Activated effector memory CD4-positive, alpha-beta T cell treated with anti-CD3 and anti-CD28 coated beads, Interleukin-2, amount 50 U/mL, for 16 hours (primary cell): ENCODE measurements around the gene FSTL4.

ENCODE experiments used
- DNase-seq: peaks from one replicate; pipeline ENCODE4 v3.0.0-alpha.2; 2020

Gene FSTL4

DNA sequence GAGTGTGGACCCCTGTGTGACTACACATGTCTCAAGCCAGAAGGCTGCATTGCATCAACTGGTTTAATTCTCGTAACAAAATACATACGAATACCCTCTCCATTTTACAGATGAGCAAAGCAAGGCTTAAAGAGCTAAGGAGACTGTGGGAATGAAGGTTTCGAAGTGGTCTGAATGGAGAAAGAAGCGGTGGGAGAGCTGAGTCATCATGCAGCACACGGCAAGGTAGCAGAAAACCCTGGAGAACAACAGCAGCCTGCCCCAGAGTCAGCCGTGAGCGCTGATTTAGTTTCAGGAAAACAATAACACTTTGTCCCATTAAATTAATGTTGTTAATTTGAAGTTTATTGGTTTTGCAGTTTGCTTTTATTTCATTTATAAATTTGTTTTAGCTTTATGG, 336.7 kb downstream of the FSTL4 start:
- no peak for DNase-seq

DNA sequence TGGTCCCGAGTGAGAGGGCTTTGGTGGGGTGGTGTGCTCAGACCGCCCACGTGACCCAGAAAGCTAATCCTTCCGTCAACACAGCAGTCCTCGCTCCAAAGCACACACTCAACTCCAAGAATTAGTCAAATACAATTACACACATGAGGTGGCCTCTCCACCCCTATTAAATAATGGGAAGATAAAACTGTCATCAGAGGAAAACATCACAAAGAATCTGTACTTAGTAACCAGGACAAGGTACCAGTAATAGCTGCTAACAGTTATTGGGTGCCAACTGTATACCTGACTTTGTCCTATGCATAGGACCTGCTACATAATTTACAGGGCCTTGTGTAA, 337.8 kb downstream of the FSTL4 start:
- DNase-seq: no peak

- DNase-seq: no peak
Observed at GRCh38 chr5:133273661-133274596, 338.4 kb downstream of the FSTL4 start.

GRCh38 chr5:133272345-133272744, 340.0 kb downstream of the FSTL4 start:
- DNase-seq: no peak

DNA sequence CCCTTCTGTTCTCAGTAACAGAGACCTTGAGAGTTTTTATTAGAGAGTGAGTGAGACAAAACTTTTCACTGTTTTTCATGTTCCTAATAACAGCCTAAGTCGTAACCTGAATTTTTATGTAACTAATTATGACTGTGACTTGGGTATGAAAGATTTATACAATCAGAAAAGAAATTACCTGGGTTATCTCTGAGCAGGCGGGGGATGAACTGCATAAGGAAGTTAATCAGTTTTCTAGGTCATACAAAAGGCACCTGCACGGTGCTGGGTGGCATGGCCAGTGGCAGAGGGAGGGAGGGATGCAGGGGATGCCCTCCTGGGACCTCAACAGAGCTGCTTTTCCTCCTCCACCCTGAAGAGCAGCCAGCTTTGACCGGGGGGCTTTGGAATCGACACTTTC, 340.7 kb downstream of the FSTL4 start:
- DNase-seq: no peak

- DNase-seq: no peak
Observed at GRCh38 chr5:133269691-133270090, 342.6 kb downstream of the FSTL4 start.

DNA sequence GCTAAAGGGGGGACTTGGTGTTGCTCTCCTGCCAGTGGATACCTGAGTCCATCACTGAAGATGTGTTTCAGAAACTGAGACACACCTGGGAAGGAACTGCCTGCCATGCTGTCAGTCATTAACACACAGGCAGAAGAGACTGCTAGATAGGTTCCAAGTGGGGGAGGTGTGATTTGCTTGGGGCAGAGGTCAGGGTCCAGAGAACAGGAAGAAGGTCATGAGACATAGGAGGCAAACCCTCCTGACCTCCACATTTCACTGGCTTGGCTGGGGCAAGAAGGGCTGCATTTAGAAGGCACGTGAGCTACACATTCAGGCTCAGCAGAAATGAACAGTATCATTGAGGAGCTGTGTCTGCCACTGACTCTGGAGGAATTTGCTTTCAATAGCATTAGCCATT, 344.7 kb downstream of the FSTL4 start:
- no peak for DNase-seq

- no peak for DNase-seq
Observed at GRCh38 chr5:133266966-133267365, 345.4 kb downstream of the FSTL4 start.

- no peak for DNase-seq
Observed at GRCh38 chr5:133266527-133266878, 345.8 kb downstream of the FSTL4 start.

- DNase-seq: no peak
Observed at GRCh38 chr5:133265720-133266526, 346.4 kb downstream of the FSTL4 start.

DNA sequence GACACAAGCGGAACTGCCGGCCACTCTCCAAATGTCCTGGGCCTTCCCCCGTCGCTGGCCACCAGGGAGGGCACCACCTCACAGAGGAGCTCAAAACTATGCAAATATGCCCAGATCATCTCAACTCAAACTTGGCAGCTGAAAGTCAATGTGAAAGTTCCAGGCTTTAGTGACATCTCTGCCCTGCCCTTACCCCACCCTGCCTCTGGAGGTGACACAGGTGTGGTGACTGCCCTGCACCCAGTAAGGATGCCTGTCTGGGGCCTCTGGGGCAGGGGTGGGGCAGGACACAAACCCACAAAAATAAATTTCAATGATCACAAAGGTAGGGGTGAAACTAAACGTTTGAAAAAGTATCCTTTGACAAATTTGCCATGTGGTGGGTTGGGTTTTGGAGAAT, 347.1 kb downstream of the FSTL4 start:
- DNase-seq: no peak

- no peak for DNase-seq
Observed at GRCh38 chr5:133262690-133263089, 349.7 kb downstream of the FSTL4 start.

- no peak for DNase-seq
Observed at GRCh38 chr5:133261993-133262392, 350.3 kb downstream of the FSTL4 start.

GRCh38 chr5:133260715-133261114, 351.6 kb downstream of the FSTL4 start:
- DNase-seq: no peak

- no peak for DNase-seq
Observed at GRCh38 chr5:133259199-133259997, 352.9 kb downstream of the FSTL4 start.

DNA sequence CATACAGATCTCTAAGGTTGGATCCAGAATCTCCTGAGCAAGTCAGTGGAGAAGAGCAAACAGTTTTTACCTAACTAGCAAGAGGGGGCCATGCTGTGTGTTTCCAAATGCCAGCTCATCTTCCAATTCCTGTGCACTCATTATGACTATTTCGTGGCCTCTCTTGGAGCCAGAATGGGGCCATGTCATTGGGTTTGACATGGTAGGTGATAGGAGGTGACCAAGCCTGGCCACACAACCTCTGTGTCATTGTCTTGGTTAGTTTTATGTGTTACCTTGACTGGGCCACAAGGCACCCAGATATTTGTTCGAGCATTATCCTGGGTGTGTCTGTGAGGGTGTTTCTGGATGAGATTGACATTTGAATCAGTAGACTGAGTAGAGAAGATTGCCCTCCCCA, 354.4 kb downstream of the FSTL4 start:
- DNase-seq: no peak

GRCh38 chr5:133256276-133256675, 356.1 kb downstream of the FSTL4 start:
- DNase-seq: no peak

- no peak for DNase-seq
Observed at GRCh38 chr5:133254803-133255202, 357.5 kb downstream of the FSTL4 start.

GRCh38 chr5:133253671-133254070, 358.7 kb downstream of the FSTL4 start:
- DNase-seq: no peak

GRCh38 chr5:133253070-133253469, 359.3 kb downstream of the FSTL4 start:
- no peak for DNase-seq

DNA sequence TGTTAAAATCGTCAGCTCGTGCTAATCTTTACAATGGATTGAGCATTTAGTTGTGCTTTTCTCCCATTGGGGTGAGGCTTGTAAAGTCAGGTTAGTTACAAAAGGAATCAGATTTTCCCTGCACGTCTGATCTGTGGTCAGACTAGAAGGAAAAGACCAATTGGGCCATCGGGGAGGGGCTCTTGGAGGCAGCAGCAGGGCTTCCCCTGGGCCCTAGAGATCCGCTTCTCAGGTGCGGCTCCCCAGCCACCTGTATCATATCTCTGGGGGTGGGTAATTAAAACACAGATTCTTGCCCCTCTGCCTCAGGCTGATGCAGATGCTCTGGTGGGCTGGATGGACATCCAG, 360.2 kb downstream of the FSTL4 start:
- DNase-seq: no peak

DNA sequence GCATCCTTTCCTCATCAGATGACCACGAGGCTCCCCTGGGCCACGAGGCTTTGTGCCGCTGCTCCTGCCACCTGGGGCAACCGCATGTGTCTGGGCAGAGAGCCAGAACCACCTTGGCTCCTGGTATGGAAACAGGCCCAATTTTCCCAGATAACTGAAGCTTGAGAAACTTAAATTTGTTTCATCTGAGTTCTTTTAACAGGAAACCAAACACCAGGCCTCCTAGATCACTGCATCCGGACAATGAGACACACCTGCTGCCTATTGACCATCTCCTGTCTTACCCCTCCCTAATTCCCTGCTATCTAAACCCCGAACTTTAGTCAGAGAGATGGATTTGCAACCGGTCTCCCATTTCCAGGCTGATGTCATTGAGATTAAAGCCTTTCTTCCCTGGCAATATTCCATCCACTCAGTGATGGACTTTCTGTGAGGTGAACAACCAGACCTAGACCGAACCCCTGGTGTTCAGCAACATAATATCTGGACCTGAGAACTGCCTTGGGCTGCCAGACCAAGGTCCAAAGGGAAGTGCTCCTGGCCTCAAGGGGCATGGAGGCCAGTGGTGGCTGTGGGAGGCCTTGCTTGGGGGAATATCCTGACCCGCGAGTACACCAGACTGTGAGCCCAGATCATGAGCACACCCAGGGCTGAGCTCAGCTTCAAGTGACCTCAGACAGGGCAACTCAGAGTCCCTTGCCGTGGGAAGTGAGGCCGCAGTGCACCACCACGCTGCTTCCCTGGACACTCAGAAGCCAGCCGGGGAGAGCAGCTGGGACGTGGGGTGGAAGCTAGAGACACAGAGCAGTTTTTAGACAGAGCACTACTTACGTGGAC, 360.8 kb downstream of the FSTL4 start:
- no peak for DNase-seq

GRCh38 chr5:133250527-133250926, 361.8 kb downstream of the FSTL4 start:
- no peak for DNase-seq
